ENCODE data around the gene NAA40.

NAA40 gene

DNA sequence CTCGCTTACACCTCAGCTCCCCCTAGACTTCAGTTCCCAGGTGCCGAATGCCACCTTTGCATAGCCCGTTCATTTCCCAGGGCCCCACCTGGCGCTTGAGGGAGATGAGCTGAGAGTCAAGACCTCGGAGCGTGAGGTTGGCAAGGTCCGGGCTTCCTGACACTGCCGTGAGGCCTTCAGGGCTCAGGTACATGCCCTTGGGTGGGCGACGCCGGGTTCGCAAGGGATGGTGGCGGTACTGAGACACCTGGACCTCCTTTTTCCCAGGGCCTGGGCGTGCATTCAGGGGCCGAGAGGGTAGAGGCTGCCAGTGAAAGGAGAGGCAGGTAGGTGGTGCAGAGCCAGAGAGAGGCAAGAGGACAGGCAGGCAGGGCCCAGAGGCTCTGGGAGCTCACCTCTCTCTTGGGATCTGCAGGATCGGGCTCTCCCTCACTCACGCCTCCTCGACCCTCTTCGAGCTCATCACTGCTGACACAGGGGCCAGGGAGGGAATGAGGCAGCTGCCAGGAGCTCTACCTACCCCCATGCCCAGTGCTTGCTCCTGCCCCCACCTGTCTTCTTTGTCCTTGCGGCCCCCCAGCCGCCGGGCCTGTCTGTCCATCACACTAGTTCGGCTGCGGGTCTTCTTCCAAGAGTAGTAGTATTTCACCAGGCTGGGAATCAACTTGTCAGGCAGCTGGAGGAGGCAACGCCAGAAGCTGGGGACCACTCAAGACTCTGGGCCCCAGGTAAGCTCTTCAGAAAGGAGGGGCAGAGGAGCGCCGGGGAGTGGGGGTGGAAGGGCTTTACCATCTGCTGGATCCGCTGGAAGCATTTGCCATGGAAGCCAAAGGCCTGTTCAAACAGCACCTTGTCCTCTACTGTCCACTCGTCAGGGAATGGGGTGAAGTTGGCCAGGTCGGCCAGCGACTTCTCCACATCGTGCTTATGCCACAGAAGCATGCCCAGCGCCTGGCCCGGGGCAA lies 24.7 kb upstream of the NAA40 start:
- DNase-seq = no peak

DNA sequence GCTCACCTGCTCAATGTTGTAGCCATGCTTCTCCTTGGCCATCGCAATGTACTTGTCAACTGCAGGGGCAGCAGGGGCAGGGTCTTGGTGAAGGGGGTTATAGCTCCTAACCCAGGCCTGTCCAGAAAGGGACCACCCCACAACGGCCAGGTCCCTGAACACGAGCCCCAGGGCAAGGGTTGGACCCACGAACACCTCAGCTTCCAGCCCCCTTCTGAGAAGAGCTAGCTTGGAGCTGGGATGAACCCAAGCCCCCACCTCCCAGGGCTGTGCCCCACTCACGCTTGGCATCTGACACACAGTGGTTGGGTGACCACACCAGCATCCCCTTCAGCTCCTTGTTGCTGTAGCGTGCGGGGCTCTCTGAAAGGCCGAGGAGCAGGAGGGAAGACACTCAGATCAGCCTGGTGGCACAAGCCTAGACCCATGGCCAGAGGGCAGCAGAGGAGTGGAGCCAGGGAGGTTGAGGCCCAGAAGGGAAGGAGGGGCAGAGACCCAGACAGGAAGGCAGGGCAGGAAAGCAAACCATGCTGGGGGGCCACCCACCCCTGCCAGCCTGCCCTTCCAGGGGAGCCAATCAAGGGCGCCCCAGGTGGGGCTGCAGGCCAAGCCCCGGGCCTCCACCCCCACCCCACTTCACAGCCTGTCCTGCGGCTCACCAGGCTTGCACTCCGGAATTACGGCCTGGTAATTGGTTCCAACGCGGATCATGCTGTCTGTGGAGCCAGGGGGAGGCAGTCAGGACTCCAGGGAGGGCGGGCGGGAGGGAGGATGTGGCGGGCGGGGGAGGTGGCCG lies 23.7 kb upstream of the NAA40 start:
- DNase-seq = no peak

- DNase-seq = no peak
Observed at GRCh38 chr11:63915961-63916836, 22.6 kb upstream of the NAA40 start.

GRCh38 chr11:63916837-63917691 lies 21.7 kb upstream of the NAA40 start, which contains the start of gene RCOR2:
TSS of gene RCOR2 (minus strand) at chr11:63917164. CDS start at chr11:63916456, 708 bp downstream.
- peak; percentile 15 for DNase-seq

DNA sequence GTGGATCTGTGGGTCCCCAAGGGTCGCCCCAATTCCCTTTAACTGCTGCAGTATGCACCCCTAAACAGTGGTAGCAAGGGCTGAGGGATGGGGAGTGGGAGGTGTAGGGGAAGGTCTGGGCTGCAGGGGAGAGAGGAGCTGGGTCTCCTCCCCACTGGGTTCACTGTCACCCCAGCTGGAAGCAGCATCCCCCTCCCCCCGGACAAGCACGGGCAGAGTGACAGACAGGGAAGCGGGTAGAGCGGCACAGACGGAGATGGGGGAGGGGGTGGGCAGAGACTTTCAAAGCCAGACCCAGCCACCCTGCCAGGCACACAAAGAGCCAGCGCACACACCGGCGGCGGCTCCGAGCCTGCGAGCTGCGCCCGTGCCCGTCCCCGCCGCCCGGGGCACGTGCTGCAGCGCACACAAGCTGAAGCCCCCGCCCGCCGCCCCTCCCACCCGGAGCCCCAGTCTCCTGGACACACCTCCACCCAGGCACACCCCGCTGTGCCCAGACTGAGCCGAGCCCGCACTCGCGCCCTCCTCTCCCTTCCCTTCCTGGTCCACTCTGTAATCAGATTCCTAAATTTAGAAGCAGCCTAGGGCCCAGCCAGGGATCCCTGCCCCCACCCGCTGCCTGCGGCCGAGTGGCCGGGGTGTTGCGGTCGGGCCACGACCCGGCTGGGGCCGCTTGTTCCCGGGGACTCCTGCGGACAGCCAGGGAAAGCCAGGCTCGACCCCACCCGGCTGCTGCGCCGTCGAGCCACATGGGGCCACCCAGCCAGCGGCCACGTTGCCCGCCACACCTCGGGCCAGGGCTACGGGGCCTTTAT lies 20.9 kb upstream of the NAA40 start:
- DNase-seq = peak; percentile 9

DNA sequence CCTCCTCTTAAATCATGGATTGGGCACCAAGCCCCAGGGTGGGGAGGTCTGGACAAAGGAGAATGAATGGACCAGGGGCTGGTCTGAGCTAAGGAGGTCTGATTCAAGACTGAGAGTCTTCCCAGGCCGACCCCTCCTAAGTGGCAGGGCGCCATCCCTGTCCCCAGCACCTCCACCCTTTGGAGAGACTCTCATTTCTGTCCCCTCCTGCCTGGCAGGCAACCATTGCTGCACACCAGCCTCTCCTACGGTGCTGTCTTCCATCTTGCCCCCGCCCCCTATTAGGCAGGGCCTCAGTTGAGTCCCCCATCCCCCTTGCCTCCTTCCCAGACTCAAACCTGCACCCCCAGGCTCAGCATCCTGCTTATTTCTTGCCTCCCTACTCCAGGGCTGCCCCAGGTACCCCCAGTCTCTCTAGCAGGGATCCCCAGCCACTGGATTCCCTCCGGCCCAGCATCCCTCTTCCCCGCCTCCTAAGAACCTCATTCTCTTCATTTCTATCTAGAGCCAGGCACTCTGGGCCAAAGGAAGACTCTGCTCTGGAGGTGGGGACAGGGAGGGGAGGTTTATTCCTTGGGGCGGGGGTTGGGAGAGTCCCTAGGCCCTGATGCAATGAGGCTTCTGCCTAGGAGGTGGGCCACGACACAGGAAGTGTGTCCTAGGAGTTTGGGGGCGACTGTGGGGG lies 20.2 kb upstream of the NAA40 start:
- no peak for DNase-seq

- DNase-seq = no peak
Observed at GRCh38 chr11:63919267-63920125, 19.3 kb upstream of the NAA40 start.

GRCh38 chr11:63920126-63920938 lies 18.5 kb upstream of the NAA40 start:
- DNase-seq = no peak

- DNase-seq = no peak
Observed at GRCh38 chr11:63920939-63921417, 17.8 kb upstream of the NAA40 start.

DNA sequence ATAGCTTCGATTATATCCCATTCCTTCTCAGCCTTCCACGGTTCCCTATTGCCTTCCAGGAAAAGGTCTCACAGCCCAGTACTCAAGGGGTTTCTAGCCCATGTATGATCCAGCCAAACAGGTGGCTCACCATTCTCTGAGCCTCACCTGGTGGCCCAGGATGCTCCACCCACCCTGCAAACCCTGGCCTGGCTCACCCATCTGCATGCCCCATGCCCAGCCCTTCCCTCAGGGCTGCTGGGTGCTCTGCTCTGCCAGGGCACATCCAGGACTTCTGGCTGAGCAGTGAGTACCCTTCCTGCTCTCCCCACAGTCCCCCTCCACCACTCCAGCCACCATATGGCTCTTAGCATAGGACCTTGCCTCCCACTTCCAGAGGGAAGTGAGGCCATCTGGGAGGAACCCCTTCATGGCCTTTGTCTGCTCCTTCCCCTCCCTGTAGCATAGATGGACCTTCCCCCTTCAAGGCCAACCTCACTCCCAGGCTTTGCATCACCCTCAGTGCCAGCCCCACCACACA lies 16.1 kb upstream of the NAA40 start:
- no peak for DNase-seq

GRCh38 chr11:63923319-63923718 lies 15.5 kb upstream of the NAA40 start:
- DNase-seq = no peak

DNA sequence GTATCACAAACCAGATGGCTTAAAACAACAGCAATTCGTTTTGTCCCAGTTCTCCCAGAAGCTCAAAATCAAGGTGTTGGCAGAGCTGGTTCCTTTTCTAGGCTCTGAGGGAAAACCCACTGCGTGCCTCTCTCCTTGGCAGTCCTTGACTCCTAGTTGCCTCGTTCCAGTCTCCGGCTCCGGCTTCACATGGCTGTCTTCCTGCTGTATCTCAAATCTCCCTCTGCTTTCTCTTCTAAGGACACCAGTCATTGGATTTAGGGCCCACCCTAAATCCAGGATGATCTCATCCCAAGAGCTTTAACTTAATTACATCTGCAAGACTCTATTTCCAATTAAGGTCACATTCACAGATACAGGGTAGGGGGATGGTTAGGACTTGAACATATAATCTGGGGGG lies 9.2 kb upstream of the NAA40 start:
- no peak for DNase-seq

DNA sequence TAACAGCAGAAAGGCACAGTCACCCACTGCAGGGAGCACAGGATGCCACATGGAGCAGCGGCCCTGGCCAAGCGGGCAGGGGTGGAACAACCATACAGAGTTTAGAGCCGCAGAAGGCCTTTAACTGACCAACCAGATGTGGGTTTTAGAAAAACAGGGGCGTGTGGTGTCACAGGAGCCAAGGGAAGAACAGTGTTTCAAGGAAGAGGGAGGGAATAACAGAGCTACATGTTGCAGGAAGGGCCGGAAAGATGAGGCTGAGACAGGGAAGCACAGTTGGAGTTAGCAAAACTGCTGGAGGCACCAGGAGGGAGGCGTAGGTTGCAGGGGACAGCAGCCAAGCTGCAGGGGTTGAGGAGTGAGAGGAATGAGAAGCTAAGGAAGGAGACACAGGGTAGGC lies 7.8 kb upstream of the NAA40 start:
- no peak for DNase-seq

- DNase-seq = no peak
Observed at GRCh38 chr11:63931876-63932275, 6.9 kb upstream of the NAA40 start.

DNA sequence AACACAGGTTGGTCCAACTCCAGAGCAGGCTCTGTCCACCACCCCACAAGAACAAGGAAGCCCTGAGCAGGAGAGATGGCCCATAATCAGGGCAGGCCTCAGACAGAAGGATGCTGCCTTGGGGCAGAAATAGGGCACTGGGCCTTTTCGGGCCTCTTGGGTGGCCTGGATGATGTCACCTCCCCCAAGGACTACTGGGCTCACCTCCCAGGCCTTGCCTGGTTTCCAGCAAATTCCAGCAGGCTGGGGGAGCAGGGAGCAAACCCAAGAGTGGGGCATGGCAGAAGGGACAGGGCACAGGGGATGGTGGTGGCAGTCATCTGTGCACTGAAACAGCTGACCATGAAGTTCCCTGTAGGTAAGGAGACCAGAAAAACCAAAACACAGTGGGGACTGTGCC lies 5.3 kb upstream of the NAA40 start:
- DNase-seq = no peak

DNA sequence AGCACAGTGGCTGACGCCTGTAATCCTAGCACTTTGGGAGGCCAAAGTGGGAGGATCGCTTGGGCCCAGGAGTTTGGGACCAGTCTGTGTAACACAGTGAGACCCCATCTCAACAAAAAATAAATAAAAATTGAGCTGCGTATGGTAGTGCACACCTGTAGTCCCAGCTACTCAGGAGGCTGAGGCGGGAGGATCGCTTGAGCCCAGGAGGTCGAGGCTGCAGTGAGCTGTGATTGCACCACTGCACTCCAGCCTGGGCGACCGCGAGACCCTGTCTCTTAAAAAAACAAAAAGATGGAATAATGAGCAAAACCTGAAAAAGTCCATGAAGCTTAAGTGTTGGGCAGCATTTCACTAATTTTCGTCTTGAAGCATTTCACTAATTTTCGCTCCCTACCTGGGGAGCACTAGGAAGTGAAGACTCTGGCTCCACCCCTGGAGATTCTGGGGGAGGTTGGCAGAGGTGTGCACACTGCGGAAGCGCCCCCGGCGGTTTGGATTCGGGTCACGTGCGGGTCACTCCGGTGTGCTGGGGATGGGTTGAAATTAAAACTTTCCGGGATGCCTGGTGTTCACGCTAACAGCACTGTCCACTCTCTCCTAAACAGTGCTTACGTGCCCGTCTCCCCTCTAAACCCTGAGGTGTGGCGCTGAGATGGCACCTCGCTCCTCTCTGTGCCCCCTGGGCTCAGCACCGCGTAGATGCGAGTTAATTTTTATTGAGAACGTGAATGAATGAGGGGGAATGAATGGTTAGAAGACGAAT lies 906 bp upstream of the NAA40 start:
- no peak for DNase-seq

- DNase-seq = no peak
Observed at GRCh38 chr11:63939397-63939891, 642 bp downstream of the NAA40 start.
